HEK293 (cell line): ENCODE measurements around the gene LEMD1.

Experiments
- CTCF ChIA-PET: fragments of 350-600 bp; formaldehyde crosslinking; extraction: SDS; loops from one replicate; lab custom pipeline; 2021; ENCODE audit warnings: antibody characterized with exemption; lab: Yijun Ruan, JAX
- POLR2A ChIA-PET: fragments of 300-600 bp; formaldehyde crosslinking; extraction: SDS; loops from one replicate; lab custom pipeline; 2020; ENCODE audit warnings: antibody characterized with exemption, inconsistent platforms; lab: Yijun Ruan, JAX
- H3K27ac ChIP-seq: fragments of 200-500 bp; sonication (Bioruptor generic); 2 replicates; pipeline ENCODE4 v1.5.1; 2014; ENCODE audit warnings: low read depth, low read length, control low read depth, inconsistent platforms; ENCODE audit errors: extremely low read depth
- H3K36me3 ChIP-seq, 2 experiments: fragments of 200-500 bp in 1 of 2; sonication (Bioruptor generic) in 1 of 2; 1 replicate in 1 of 2; 2 replicates in 1 of 2; pipeline ENCODE4 v1.5.1; 2014 to 2017; ENCODE audit warnings: inconsistent platforms in 2 of 2, low read length in 2 of 2; ENCODE audit not compliant: control insufficient read depth in 2 of 2, insufficient read depth in 1 of 2
- H3K4me1 ChIP-seq: fragments of 200-500 bp; sonication (Bioruptor generic); 2 replicates; pipeline ENCODE4 v1.5.1; 2014; ENCODE audit warnings: mild to moderate bottlenecking, low read length, inconsistent platforms; ENCODE audit not compliant: control insufficient read depth, insufficient read depth
- H3K4me3 ChIP-seq: 2 replicates; pipeline ENCODE4 v1.5.1; 2011; ENCODE audit warnings: low read depth, mild to moderate bottlenecking, control low read depth, low read length, moderate library complexity
- H3K9me3 ChIP-seq: fragments of 200-500 bp; sonication (Bioruptor generic); 2 replicates; pipeline ENCODE4 v1.5.1; 2014; ENCODE audit warnings: low read depth, low read length, inconsistent platforms; ENCODE audit not compliant: control insufficient read depth, insufficient read depth
- GLIS1 ChIP-seq: fragments of 450-650 bp; formaldehyde crosslinking; IDR thresholded peaks from 2 replicates; pipeline ENCODE4 v1.5.1; 2016; ENCODE audit warnings: missing biosample characterization, missing genetic modification characterization
- HOXC10 ChIP-seq: sonication (generic); formaldehyde crosslinking; IDR thresholded peaks from 2 replicates; pipeline ENCODE4 v1.8.1; 2023; ENCODE audit warnings: mild to moderate bottlenecking, missing genetic modification reagents
- MEIS1 ChIP-seq: sonication (generic); formaldehyde crosslinking; IDR thresholded peaks from 2 replicates; pipeline ENCODE4 v1.8.1; 2022; ENCODE audit warnings: missing genetic modification reagents, mild to moderate bottlenecking, borderline replicate concordance
- SP2 ChIP-seq: fragments of 450-650 bp; formaldehyde crosslinking; IDR thresholded peaks from 2 replicates; pipeline ENCODE4 v1.5.1; 2016; ENCODE audit warnings: missing biosample characterization, missing genetic modification characterization
- SP3 ChIP-seq: fragments of 450-650 bp; formaldehyde crosslinking; IDR thresholded peaks from 2 replicates; pipeline ENCODE4 v1.5.1; 2016; ENCODE audit warnings: missing biosample characterization, missing genetic modification characterization
- ZBTB17 ChIP-seq: fragments of 450-650 bp; formaldehyde crosslinking; IDR thresholded peaks from 2 replicates; pipeline ENCODE4 v1.5.1; 2016; ENCODE audit warnings: missing biosample characterization, missing genetic modification characterization
- ZBTB8A ChIP-seq: fragments of 450-650 bp; formaldehyde crosslinking; IDR thresholded peaks from 2 replicates; pipeline ENCODE4 v1.5.1; 2016; ENCODE audit warnings: missing biosample characterization, missing genetic modification characterization
- ZEB2 ChIP-seq: fragments of 450-650 bp; formaldehyde crosslinking; IDR thresholded peaks from 2 replicates; pipeline ENCODE4 v1.5.1; 2016; ENCODE audit warnings: missing biosample characterization, missing genetic modification characterization
- ZIC2 ChIP-seq: fragments of 450-650 bp; formaldehyde crosslinking; IDR thresholded peaks from 2 replicates; pipeline ENCODE4 v1.5.1; 2016; ENCODE audit warnings: missing biosample characterization, missing genetic modification characterization
- ZNF121 ChIP-seq: fragments of 450-650 bp; formaldehyde crosslinking; IDR thresholded peaks from 2 replicates; pipeline ENCODE4 v1.5.1; 2016; ENCODE audit warnings: missing biosample characterization, missing genetic modification characterization
- ZNF221 ChIP-seq: fragments of 450-650 bp; formaldehyde crosslinking; IDR thresholded peaks from 2 replicates; pipeline ENCODE4 v1.5.1; 2017; ENCODE audit warnings: missing biosample characterization, missing genetic modification characterization, borderline replicate concordance
- ZNF266 ChIP-seq: fragments of 450-650 bp; formaldehyde crosslinking; IDR thresholded peaks from 2 replicates; pipeline ENCODE4 v1.5.1; 2016; ENCODE audit warnings: missing biosample characterization, missing genetic modification characterization, low read depth
- ZNF404 ChIP-seq: fragments of 450-650 bp; formaldehyde crosslinking; IDR thresholded peaks from 2 replicates; pipeline ENCODE4 v1.5.1; 2017; ENCODE audit warnings: missing biosample characterization, missing genetic modification characterization
- ZNF585B ChIP-seq: fragments of 450-650 bp; formaldehyde crosslinking; IDR thresholded peaks from 2 replicates; pipeline ENCODE4 v1.5.1; 2016; ENCODE audit warnings: missing biosample characterization, missing genetic modification characterization
- ZNF621 ChIP-seq: fragments of 450-650 bp; formaldehyde crosslinking; IDR thresholded peaks from 2 replicates; pipeline ENCODE4 v1.5.1; 2017; ENCODE audit warnings: missing biosample characterization, missing genetic modification characterization
- ZNF629 ChIP-seq: fragments of 450-650 bp; formaldehyde crosslinking; IDR thresholded peaks from 2 replicates; pipeline ENCODE4 v1.5.1; 2017; ENCODE audit warnings: missing biosample characterization, missing genetic modification characterization
- ZNF707 ChIP-seq: fragments of 450-650 bp; formaldehyde crosslinking; IDR thresholded peaks from 2 replicates; pipeline ENCODE4 v1.5.1; 2016; ENCODE audit warnings: missing biosample characterization, missing genetic modification characterization
- ZNF768 ChIP-seq: fragments of 450-650 bp; formaldehyde crosslinking; IDR thresholded peaks from 2 replicates; pipeline ENCODE4 v1.5.1; 2018; ENCODE audit warnings: missing biosample characterization, mild to moderate bottlenecking, missing genetic modification characterization
- ZSCAN23 ChIP-seq: fragments of 450-650 bp; formaldehyde crosslinking; IDR thresholded peaks from 2 replicates; pipeline ENCODE4 v1.5.1; 2016; ENCODE audit warnings: missing biosample characterization, missing genetic modification characterization
- TF ChIP-seq, protein P1 (sequence below): fragments of 450-650 bp; formaldehyde crosslinking; IDR thresholded peaks from 2 replicates; pipeline ENCODE4 v1.5.1; 2017; ENCODE audit warnings: missing biosample characterization, missing genetic modification characterization
- TF ChIP-seq, protein P2 (sequence below): fragments of 450-650 bp; formaldehyde crosslinking; optimal IDR thresholded peaks from 2 replicates; pipeline ENCODE3; 2016; ENCODE audit warnings: missing biosample characterization, mild to moderate bottlenecking, missing genetic modification characterization
- TF ChIP-seq, protein P3 (sequence below): fragments of 450-650 bp; formaldehyde crosslinking; IDR thresholded peaks from 2 replicates; pipeline ENCODE4 v1.5.1; 2016; ENCODE audit warnings: missing biosample characterization, missing genetic modification characterization, low read depth
- TF ChIP-seq, protein P4 (sequence below): fragments of 450-650 bp; formaldehyde crosslinking; IDR thresholded peaks from 2 replicates; pipeline ENCODE4 v1.5.1; 2016; ENCODE audit warnings: missing biosample characterization, missing genetic modification characterization
- TF ChIP-seq, protein P5 (sequence below): fragments of 450-650 bp; formaldehyde crosslinking; IDR thresholded peaks from 2 replicates; pipeline ENCODE4 v1.5.1; 2017; ENCODE audit warnings: missing biosample characterization, missing genetic modification characterization
- TF ChIP-seq, protein P6 (sequence below): fragments of 450-650 bp; formaldehyde crosslinking; IDR thresholded peaks from 2 replicates; pipeline ENCODE4 v1.5.1; 2016; ENCODE audit warnings: missing biosample characterization, missing genetic modification characterization

The LEMD1 gene

DNA sequence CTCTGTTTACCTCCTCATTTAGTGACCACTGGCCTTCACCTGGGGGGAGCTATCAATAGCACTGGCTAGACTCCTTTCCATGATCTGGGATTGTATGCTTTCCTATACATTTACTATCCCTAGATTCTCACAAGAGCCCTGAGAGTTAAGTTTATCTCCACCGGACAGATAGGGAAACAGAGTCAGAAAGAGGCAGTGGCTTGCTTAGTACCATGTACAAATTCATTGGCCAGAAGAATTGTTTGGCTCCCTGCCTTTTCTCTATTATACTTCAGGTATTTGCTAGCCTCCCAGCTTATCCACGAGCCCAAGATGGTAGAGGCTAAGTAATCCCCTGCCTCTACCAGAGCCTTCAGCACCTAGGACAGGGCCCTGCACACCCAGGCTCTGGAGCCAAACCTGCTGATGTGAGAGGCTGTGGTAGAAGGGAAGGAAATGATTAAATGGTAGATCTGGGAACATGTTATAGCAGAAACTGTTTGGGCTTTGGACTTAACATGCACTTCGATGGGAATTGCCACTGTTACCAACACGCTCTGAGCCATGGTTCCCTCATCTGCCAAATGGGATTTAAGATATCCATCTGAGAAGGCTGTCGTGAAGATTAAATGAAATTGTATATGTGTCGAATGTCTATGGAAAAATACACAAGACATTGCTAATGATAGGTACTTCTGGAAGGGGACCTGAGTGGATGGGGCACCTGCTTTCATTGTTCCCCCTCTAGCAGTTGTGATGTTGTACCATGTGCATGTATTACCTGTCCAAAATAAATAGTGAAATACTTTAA lies 37.1 kb upstream of the LEMD1 start (continued):
- TF ChIP-seq ZNF585B (tag by site-specific recombination): no peak
- TF ChIP-seq, protein P1, sequence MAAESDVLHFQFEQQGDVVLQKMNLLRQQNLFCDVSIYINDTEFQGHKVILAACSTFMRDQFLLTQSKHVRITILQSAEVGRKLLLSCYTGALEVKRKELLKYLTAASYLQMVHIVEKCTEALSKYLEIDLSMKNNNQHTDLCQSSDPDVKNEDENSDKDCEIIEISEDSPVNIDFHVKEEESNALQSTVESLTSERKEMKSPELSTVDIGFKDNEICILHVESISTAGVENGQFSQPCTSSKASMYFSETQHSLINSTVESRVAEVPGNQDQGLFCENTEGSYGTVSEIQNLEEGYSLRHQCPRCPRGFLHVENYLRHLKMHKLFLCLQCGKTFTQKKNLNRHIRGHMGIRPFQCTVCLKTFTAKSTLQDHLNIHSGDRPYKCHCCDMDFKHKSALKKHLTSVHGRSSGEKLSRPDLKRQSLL (tag by site-specific recombination): peak; percentile 93

DNA sequence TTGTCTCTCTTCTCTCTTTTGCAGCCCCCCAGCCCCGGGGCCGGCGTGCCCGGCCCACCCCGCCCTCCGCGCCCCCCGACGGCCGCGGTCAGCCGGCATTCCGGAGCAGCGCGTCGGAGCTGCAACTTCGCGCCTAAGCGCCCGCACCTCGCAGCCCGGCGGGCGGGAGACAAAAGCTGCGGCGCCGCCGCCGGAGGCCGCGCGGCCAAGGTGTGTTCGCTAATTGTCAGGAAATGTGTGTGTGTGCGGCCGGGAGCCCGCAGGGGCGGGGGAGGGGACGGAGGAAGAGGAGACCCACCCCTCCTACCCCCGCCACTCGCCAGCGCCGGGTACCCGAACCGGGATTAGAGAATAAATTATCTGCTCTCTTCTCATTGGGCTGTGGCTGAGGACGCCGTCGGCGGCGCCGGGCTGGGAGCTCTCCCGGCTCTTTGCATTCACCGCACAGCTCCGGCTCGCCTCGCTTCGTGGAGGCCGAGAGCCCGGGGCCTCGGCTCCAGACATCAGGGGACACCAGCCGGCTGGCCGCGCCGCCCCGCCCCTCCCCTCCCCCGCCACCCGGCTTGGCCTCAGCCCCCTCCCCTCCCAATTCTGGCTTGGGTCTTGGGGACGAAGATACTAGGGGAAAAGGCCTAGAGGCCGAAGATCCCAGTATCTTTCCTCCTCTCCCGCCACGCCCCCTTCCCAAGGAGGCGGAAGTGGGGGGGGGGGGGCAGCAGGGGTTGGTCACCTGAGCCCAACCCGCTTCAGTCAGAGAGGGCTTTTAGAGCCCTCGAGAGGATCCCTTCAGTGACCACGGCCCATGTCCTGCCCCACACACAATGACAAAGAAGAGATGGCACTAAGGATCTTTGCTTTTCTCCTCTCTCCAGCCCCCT lies 35.3 kb upstream of the LEMD1 start:
- Histone ChIP-seq H3K4me1 (no peaks in the 10 kb centered on the region; the same call in 1 of the 2 replicates), H3K36me3 (no peaks in the 10 kb centered on the region), H3K27ac (no peak overlapping the region), H3K9me3 (no peaks in the 10 kb centered on the region), H3K4me3 (peak overlapping the region; percentile 34; the same call in 1 of the 2 replicates)
- POLR2A ChIA-PET: no interaction called here
- CTCF ChIA-PET: interaction anchor here (0.7 to 3.7 kb wide), 6 partner anchors 26 to 67 kb away, joined by 3 to 24 read pairs (median 4); no protein-coding TSS in a partner anchor
- no peak for TF ChIP-seq ZNF266 (tag by site-specific recombination)
- no peak for TF ChIP-seq ZNF221 (tag by site-specific recombination)
- peak; percentile 21; the same call in 1 of the 2 replicates for TF ChIP-seq ZBTB8A (tag by site-specific recombination)
- TF ChIP-seq MEIS1 (CRISPR knock-in tag): no peak
- no peak for TF ChIP-seq ZBTB17 (tag by site-specific recombination)
- TF ChIP-seq ZNF121: no peak
- TF ChIP-seq SP3 (tag by site-specific recombination): peak; percentile 25; the same call in 1 of the 2 replicates
- TF ChIP-seq ZIC2: no peak
- TF ChIP-seq, protein P2, sequence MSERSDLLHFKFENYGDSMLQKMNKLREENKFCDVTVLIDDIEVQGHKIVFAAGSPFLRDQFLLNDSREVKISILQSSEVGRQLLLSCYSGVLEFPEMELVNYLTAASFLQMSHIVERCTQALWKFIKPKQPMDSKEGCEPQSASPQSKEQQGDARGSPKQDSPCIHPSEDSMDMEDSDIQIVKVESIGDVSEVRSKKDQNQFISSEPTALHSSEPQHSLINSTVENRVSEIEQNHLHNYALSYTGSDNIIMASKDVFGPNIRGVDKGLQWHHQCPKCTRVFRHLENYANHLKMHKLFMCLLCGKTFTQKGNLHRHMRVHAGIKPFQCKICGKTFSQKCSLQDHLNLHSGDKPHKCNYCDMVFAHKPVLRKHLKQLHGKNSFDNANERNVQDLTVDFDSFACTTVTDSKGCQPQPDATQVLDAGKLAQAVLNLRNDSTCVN (tag by site-specific recombination): peak; percentile 65
- TF ChIP-seq, protein P3, sequence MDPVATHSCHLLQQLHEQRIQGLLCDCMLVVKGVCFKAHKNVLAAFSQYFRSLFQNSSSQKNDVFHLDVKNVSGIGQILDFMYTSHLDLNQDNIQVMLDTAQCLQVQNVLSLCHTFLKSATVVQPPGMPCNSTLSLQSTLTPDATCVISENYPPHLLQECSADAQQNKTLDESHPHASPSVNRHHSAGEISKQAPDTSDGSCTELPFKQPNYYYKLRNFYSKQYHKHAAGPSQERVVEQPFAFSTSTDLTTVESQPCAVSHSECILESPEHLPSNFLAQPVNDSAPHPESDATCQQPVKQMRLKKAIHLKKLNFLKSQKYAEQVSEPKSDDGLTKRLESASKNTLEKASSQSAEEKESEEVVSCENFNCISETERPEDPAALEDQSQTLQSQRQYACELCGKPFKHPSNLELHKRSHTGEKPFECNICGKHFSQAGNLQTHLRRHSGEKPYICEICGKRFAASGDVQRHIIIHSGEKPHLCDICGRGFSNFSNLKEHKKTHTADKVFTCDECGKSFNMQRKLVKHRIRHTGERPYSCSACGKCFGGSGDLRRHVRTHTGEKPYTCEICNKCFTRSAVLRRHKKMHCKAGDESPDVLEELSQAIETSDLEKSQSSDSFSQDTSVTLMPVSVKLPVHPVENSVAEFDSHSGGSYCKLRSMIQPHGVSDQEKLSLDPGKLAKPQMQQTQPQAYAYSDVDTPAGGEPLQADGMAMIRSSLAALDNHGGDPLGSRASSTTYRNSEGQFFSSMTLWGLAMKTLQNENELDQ (tag by site-specific recombination): no peak
- TF ChIP-seq, protein P4, sequence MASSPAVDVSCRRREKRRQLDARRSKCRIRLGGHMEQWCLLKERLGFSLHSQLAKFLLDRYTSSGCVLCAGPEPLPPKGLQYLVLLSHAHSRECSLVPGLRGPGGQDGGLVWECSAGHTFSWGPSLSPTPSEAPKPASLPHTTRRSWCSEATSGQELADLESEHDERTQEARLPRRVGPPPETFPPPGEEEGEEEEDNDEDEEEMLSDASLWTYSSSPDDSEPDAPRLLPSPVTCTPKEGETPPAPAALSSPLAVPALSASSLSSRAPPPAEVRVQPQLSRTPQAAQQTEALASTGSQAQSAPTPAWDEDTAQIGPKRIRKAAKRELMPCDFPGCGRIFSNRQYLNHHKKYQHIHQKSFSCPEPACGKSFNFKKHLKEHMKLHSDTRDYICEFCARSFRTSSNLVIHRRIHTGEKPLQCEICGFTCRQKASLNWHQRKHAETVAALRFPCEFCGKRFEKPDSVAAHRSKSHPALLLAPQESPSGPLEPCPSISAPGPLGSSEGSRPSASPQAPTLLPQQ (tag by site-specific recombination): no peak
- no peak for TF ChIP-seq ZNF707
- TF ChIP-seq ZNF629 (tag by site-specific recombination): no peak
- peak; percentile 52 for TF ChIP-seq GLIS1 (tag by site-specific recombination)
- no peak for TF ChIP-seq ZNF621 (tag by site-specific recombination)
- no peak for TF ChIP-seq HOXC10 (CRISPR knock-in tag)
- TF ChIP-seq, protein P5, sequence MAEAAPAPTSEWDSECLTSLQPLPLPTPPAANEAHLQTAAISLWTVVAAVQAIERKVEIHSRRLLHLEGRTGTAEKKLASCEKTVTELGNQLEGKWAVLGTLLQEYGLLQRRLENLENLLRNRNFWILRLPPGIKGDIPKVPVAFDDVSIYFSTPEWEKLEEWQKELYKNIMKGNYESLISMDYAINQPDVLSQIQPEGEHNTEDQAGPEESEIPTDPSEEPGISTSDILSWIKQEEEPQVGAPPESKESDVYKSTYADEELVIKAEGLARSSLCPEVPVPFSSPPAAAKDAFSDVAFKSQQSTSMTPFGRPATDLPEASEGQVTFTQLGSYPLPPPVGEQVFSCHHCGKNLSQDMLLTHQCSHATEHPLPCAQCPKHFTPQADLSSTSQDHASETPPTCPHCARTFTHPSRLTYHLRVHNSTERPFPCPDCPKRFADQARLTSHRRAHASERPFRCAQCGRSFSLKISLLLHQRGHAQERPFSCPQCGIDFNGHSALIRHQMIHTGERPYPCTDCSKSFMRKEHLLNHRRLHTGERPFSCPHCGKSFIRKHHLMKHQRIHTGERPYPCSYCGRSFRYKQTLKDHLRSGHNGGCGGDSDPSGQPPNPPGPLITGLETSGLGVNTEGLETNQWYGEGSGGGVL (tag by site-specific recombination): peak; percentile 87
- 0 out of 2 replicates have a peak, but pooled peaks have one; percentile 27 for TF ChIP-seq ZEB2
- TF ChIP-seq SP2 (tag by site-specific recombination): peak; percentile 49
- TF ChIP-seq ZNF768 (tag by site-specific recombination): no peak
- TF ChIP-seq ZNF404 (tag by site-specific recombination): no peak
- TF ChIP-seq ZSCAN23 (tag by site-specific recombination): no peak
- TF ChIP-seq, protein P6, sequence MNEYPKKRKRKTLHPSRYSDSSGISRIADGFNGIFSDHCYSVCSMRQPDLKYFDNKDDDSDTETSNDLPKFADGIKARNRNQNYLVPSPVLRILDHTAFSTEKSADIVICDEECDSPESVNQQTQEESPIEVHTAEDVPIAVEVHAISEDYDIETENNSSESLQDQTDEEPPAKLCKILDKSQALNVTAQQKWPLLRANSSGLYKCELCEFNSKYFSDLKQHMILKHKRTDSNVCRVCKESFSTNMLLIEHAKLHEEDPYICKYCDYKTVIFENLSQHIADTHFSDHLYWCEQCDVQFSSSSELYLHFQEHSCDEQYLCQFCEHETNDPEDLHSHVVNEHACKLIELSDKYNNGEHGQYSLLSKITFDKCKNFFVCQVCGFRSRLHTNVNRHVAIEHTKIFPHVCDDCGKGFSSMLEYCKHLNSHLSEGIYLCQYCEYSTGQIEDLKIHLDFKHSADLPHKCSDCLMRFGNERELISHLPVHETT (tag by site-specific recombination): no peak
